Neutrophil (primary cell): ENCODE data around the gene WFIKKN1.

ENCODE experiments used
- H3K27ac ChIP-seq: fragments of 200-600 bp; sonication (generic); 2 replicates; pipeline ENCODE4 v1.5.1; 2016; ENCODE audit warnings: mild to moderate bottlenecking, moderate library complexity
- H3K27me3 ChIP-seq: fragments of 200-600 bp; sonication (generic); 2 replicates; pipeline ENCODE4 v1.6.0; 2016; ENCODE audit warnings: mild to moderate bottlenecking
- H3K36me3 ChIP-seq: fragments of 200-600 bp; sonication (generic); 2 replicates; pipeline ENCODE4 v1.5.1; 2017
- H3K4me1 ChIP-seq, 2 experiments: fragments of 200-600 bp in 1 of 2; sonication (generic) in 1 of 2; 1 replicate in 1 of 2; 2 replicates in 1 of 2; pipeline versions ENCODE4 v1.5.1 to v1.6.1; 2013 to 2016; ENCODE audit warnings: low read depth in 1 of 2, low read length in 1 of 2, mild to moderate bottlenecking in 1 of 2, moderate library complexity in 1 of 2; ENCODE audit not compliant: control insufficient read depth in 1 of 2, insufficient read depth in 1 of 2
- H3K4me3 ChIP-seq, 2 experiments: fragments of 200-600 bp in 1 of 2; sonication (generic) in 1 of 2; 1 replicate in 1 of 2; 2 replicates in 1 of 2; pipeline ENCODE4 v1.5.1; 2013 to 2016; ENCODE audit warnings: low read depth in 1 of 2, low read length in 1 of 2, mild to moderate bottlenecking in 1 of 2, moderate library complexity in 1 of 2
- H3K9me3 ChIP-seq: fragments of 200-600 bp; sonication (generic); 2 replicates; pipeline ENCODE4 v1.5.1; 2016
- TF ChIP-seq, protein P1 (sequence below): fragments of 200-600 bp; sonication (generic); IDR thresholded peaks from 2 replicates; pipeline ENCODE4 v1.5.1; 2016; ENCODE audit warnings: antibody characterized with exemption

The WFIKKN1 gene

DNA sequence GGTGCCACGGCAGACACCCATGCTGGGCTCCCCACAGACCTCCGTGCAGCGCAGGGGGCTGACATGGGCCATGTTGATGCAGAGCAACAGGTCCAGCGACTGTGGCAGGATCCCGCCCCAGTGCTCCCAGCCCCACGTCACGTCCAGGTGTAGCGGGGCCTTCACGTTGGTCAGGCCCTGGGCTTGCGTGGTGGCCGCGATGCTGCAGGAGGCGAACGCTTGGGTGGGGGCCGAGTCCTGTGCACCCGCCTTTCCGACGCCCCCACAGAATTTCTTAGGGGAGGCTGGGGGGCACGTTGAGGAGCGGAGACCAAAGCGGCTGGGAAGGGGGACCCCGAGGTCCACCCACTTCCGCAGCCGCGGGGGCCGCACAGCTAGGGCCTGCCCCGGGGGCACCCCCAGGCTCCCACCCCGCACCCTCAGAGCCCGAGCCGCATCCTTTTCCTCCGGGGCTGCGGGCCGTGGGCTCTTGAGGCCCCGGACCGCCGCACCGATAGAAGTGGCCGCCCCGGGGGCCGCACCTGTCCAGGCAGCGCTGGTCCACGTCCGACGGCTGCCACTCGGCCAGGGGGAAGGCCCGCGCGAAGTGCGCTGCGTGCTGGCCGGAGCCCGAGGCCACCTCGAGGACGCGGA lies 4.9 kb downstream of the WFIKKN1 start:
- Histone ChIP-seq H3K36me3 (peaks cover 8% of the 10 kb centered on the region), H3K27ac (peak overlapping the region; percentile 89), H3K9me3 (no peaks in the 10 kb centered on the region), H3K27me3 (peaks cover 17% of the 10 kb centered on the region), H3K4me3 (peak overlapping the region; percentile 75 to 97), H3K4me1 (peaks cover 14 to 24% of the 10 kb centered on the region in 2 experiments)
- TF ChIP-seq, protein P1, sequence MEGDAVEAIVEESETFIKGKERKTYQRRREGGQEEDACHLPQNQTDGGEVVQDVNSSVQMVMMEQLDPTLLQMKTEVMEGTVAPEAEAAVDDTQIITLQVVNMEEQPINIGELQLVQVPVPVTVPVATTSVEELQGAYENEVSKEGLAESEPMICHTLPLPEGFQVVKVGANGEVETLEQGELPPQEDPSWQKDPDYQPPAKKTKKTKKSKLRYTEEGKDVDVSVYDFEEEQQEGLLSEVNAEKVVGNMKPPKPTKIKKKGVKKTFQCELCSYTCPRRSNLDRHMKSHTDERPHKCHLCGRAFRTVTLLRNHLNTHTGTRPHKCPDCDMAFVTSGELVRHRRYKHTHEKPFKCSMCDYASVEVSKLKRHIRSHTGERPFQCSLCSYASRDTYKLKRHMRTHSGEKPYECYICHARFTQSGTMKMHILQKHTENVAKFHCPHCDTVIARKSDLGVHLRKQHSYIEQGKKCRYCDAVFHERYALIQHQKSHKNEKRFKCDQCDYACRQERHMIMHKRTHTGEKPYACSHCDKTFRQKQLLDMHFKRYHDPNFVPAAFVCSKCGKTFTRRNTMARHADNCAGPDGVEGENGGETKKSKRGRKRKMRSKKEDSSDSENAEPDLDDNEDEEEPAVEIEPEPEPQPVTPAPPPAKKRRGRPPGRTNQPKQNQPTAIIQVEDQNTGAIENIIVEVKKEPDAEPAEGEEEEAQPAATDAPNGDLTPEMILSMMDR, result no peak

DNA sequence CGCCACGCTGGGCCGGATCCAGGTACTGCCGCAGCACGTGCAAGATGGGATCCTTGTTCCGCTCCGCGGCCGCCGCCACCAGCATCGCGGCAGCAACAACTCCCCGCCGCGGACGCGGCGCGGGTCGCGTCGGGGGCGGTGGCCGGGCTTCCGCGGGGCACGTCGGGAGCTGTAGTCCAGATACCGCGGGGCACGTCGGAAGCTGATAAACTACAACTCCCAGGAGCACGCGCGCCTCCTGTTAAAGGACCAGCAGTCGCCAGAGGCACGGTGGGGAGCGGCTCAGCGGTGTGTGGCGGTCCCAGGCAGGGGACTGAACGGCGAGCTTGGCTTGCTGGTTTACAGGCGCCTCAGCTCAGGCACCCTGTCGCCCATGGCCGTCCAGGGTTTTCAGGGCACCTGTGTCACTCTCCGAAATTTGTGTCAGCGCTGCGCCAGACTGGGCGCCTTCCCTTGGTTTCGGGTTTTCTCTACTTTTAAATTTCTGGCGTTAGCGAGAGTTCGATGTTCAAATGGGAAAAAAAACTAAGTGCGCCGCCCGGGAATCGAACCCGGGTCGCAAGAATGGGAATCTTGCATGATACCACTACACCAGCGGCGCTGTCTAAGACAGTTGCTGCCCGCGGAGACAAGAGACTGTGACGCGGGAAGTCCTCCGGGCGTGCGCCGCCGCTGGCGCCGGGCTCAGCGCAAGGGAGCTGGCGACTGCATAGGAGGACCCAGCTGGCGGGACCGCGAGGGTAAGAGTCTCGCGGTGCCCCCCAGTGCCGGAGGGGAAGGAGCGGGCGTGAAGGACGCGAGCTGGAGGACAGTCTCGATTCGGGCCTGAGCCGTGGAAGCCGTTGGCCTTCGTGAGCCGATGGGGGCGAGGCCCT lies 5.7 kb downstream of the WFIKKN1 start, which contains the start of gene METTL26:
Gene METTL26, minus strand, starts transcription at position 100 of the 875 bp plus-strand sequence. Its CDS starts 15 bp downstream, at position 85.
- no peaks in the 10 kb centered on the region for H3K9me3 ChIP-seq
- peaks cover 8% of the 10 kb centered on the region for H3K36me3 ChIP-seq
- H3K27me3 ChIP-seq, result peaks cover 9% of the 10 kb centered on the region
- peaks cover 19 to 30% of the 10 kb centered on the region in 2 experiments for H3K4me1 ChIP-seq
- TF ChIP-seq, protein P1, result peak; percentile 67
- H3K4me3 ChIP-seq, result peak within 1 kb of the TSS; percentile 75 to 97
- peak within 1 kb of the TSS; percentile 89 for H3K27ac ChIP-seq

DNA sequence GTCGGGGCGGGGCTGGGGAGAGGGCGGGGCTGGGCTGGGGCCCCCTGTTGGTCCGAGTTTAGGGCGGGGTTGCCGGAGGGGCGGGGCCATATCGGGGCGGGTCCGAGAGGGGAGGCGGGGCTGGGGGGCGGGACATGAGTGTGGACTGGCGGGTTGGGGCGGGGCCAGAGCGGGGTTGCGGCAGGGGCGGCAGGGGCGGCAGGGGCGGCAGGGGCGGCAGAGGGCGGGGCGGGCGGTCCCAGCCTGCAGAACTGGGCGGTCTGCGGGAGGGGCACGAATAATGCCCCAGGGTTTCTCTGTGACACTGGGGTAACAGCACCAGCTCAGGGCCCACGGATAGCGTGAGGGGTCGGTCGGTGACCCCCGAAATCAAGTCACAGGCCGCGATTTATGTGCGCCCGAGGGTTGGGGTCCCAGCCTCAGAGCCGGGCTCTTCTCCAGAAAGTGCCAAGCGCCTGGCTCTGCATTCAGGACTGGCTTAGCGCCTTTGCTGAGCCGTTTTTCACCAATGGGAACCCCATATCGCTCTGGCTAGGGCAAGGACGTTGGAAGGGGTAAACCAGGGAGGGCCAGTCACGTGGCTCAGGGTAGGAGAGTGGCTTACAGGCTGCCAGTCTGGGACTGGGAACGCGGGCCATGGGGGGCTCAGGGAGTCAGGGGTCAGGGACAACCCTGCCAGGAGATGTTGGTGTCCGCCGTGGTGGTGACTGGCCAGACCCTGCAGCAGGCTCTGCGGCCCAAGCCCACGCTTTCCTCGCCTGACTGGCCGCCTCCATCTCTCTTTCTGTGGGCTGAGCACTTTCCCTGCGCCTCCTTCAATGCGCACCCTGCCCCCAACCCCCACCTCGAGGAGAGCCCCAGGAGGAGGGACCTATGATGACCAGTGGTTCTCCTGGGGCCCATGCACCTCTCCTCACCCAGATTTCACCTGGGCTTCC lies 6.6 kb downstream of the WFIKKN1 start:
- H3K27ac ChIP-seq, result peak overlapping the region; percentile 89
- peaks cover 8% of the 10 kb centered on the region for H3K36me3 ChIP-seq
- peak overlapping the region; percentile 75 to 97 for H3K4me3 ChIP-seq
- H3K27me3 ChIP-seq, result peaks cover under 1% of the 10 kb centered on the region
- no peaks in the 10 kb centered on the region for H3K9me3 ChIP-seq
- H3K4me1 ChIP-seq, result peaks cover 22 to 37% of the 10 kb centered on the region in 2 experiments
- TF ChIP-seq, protein P1, result no peak

DNA sequence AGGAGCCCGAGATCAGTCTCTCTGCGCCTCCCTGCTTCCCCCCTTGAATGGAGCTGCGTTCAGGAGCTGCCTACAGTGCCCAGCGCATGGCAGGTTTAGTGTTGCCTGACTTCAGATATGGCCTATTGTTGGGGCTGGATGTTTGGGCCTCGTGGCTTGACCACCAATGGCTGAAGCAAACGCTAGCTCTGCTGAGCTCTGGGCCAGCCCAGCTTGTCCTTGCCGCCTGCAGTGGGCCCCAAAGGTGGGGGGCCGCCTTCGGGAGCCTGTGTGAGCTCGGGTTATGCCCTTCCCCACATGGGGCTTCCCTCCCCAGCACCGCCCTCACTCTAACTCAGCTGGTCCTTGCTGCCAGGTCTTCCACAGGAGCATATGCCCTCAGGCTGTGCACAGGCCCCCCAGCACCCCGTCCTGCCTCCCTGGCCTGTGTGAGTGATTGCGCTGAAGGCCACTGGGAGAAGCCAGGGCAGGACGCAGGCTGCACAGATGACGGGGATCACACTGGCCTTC lies 7.3 kb downstream of the WFIKKN1 start:
- H3K4me1 ChIP-seq, result peaks cover 29 to 44% of the 10 kb centered on the region in 2 experiments
- no peak overlapping the region for H3K27ac ChIP-seq

More for the DNA sequence above, 7.3 kb downstream of the WFIKKN1 start:
- TF ChIP-seq, protein P1, result no peak
- H3K9me3 ChIP-seq, result no peaks in the 10 kb centered on the region
- H3K36me3 ChIP-seq, result peaks cover 8% of the 10 kb centered on the region
- no peaks in the 10 kb centered on the region for H3K27me3 ChIP-seq
- H3K4me3 ChIP-seq, result no peak overlapping the region
